Dermis microvascular lymphatic vessel endothelial cell (primary cell): ENCODE data around the gene LRP1B. TPM values are rescaled to one million over a fixed set of nuclear protein-coding genes. Genes with fewer than 3 reads are reported as not detected.

ENCODE experiments used
- DNase-seq, 2 donors: peaks; one replicate each; pipeline versions ENCODE4 v3.0.0 to v3.0.0-alpha.2; 2010; ENCODE audit warnings: low read depth in 2 of 2
- total RNA-seq: library from RNA; depleted of rRNA; stranded (reverse); fragments of >200 nt; gene quantifications from 2 replicates; pipeline ENCODE4 v1.2.1, GENCODE V29; 2014

LRP1B gene
- total RNA-seq, 1 donor from 2014 or later = 0.13 TPM

GRCh38 chr2:140929849-140930248, 1201.0 kb downstream of the LRP1B start:
- no peak for DNase-seq

GRCh38 chr2:140918426-140918825, 1212.4 kb downstream of the LRP1B start:
- no peak for DNase-seq

GRCh38 chr2:140916410-140916809, 1214.4 kb downstream of the LRP1B start:
- no peak for DNase-seq

- DNase-seq = no peak
Measured at GRCh38 chr2:140910683-140911082, 1220.1 kb downstream of the LRP1B start.

- DNase-seq = no peak
Measured at GRCh38 chr2:140905083-140905781, 1225.6 kb downstream of the LRP1B start.

- no peak for DNase-seq
Measured at GRCh38 chr2:140895378-140895777, 1235.4 kb downstream of the LRP1B start.

GRCh38 chr2:140893685-140894084, 1237.1 kb downstream of the LRP1B start:
- DNase-seq = no peak

- DNase-seq = no peak
Measured at GRCh38 chr2:140892911-140893637, 1237.7 kb downstream of the LRP1B start.

GRCh38 chr2:140892436-140892835, 1238.4 kb downstream of the LRP1B start:
- no peak for DNase-seq

GRCh38 chr2:140891614-140892212, 1239.1 kb downstream of the LRP1B start:
- no peak for DNase-seq

- no peak for DNase-seq
Measured at GRCh38 chr2:140882671-140883620, 1247.9 kb downstream of the LRP1B start.

GRCh38 chr2:140880573-140880972, 1250.2 kb downstream of the LRP1B start:
- peak in 1 of 2 donors; percentile 8 for DNase-seq

GRCh38 chr2:140876015-140876414, 1254.8 kb downstream of the LRP1B start:
- no peak for DNase-seq

- DNase-seq = no peak
Measured at GRCh38 chr2:140873915-140874531, 1256.8 kb downstream of the LRP1B start.

GRCh38 chr2:140869925-140870324, 1260.9 kb downstream of the LRP1B start:
- no peak for DNase-seq

- no peak for DNase-seq
Measured at GRCh38 chr2:140869107-140869506, 1261.7 kb downstream of the LRP1B start.

GRCh38 chr2:140865837-140866236, 1265.0 kb downstream of the LRP1B start:
- no peak for DNase-seq

- DNase-seq = peak; percentile 3 to 32
Measured at GRCh38 chr2:140863713-140864112, 1267.1 kb downstream of the LRP1B start.

- no peak for DNase-seq
Measured at GRCh38 chr2:140862181-140862580, 1268.6 kb downstream of the LRP1B start.

- DNase-seq = no peak
Measured at GRCh38 chr2:140861666-140862065, 1269.2 kb downstream of the LRP1B start.

- DNase-seq = no peak
Measured at GRCh38 chr2:140855471-140855870, 1275.3 kb downstream of the LRP1B start.
